ENCODE results near the gene THRA.

THRA gene

GRCh38 chr17:40065769-40066510 is 3.2 kb downstream of the THRA start:
- H3K9me3 Mint-ChIP-seq, result no peaks in the 10 kb centered on the region
- H3K27me3 Mint-ChIP-seq (ENCODE audit: low read depth, poor library complexity), result peaks cover 19% of the 10 kb centered on the region
- peak overlapping the region; percentile 32 for H3K27ac Mint-ChIP-seq
- no peak for TF ChIP-seq CTCF (IDR thresholded peaks at IDR 0.05)
- DNase-seq, result no peak
- no peaks in the 10 kb centered on the region for H3K36me3 Mint-ChIP-seq (ENCODE audit: low read depth)
- peaks cover 91% of the 10 kb centered on the region for H3K4me1 Mint-ChIP-seq
- peak overlapping the region; percentile 38 for H3K4me3 Mint-ChIP-seq

GRCh38 chr17:40067710-40068109 is 4.9 kb downstream of the THRA start:
- Mint-ChIP-seq H3K27me3 (ENCODE audit: low read depth, poor library complexity) (peaks cover 8% of the 10 kb centered on the region), H3K4me3 (no peak overlapping the region), H3K9me3 (no peaks in the 10 kb centered on the region), H3K36me3 (ENCODE audit: low read depth) (no peaks in the 10 kb centered on the region), H3K4me1 (peaks cover 83% of the 10 kb centered on the region), H3K27ac (peak overlapping the region; percentile 43)
- no peak for TF ChIP-seq CTCF (IDR thresholded peaks at IDR 0.05)
- DNase-seq, result no peak

- H3K4me3 Mint-ChIP-seq, result no peak overlapping the region
- no peak for DNase-seq
- H3K27ac Mint-ChIP-seq, result peak overlapping the region; percentile 94
Measured at GRCh38 chr17:40068129-40068581, 5.4 kb downstream of the THRA start.

GRCh38 chr17:40068584-40068916 is 5.8 kb downstream of the THRA start:
- no peak for DNase-seq
- peaks cover 83% of the 10 kb centered on the region for H3K4me1 Mint-ChIP-seq
- no peaks in the 10 kb centered on the region for H3K36me3 Mint-ChIP-seq (ENCODE audit: low read depth)
- peaks cover 8% of the 10 kb centered on the region for H3K27me3 Mint-ChIP-seq (ENCODE audit: low read depth, poor library complexity)
- peak overlapping the region; percentile 69 for H3K4me3 Mint-ChIP-seq
- peak overlapping the region; percentile 94 for H3K27ac Mint-ChIP-seq
- no peaks in the 10 kb centered on the region for H3K9me3 Mint-ChIP-seq
- TF ChIP-seq CTCF (IDR thresholded peaks at IDR 0.05), result no peak

More at GRCh38 chr17:40068129-40068581, 5.4 kb downstream of the THRA start:
- H3K27me3 Mint-ChIP-seq (ENCODE audit: low read depth, poor library complexity), result peaks cover 8% of the 10 kb centered on the region
- no peaks in the 10 kb centered on the region for H3K36me3 Mint-ChIP-seq (ENCODE audit: low read depth)
- TF ChIP-seq CTCF (IDR thresholded peaks at IDR 0.05), result no peak
- no peaks in the 10 kb centered on the region for H3K9me3 Mint-ChIP-seq
- H3K4me1 Mint-ChIP-seq, result peaks cover 83% of the 10 kb centered on the region

GRCh38 chr17:40068917-40069750 is 6.4 kb downstream of the THRA start:
- Mint-ChIP-seq H3K9me3 (no peaks in the 10 kb centered on the region), H3K27me3 (ENCODE audit: low read depth, poor library complexity) (peaks cover 4% of the 10 kb centered on the region), H3K4me1 (peaks cover 81% of the 10 kb centered on the region), H3K4me3 (peak overlapping the region; percentile 69), H3K36me3 (ENCODE audit: low read depth) (no peaks in the 10 kb centered on the region), H3K27ac (peak overlapping the region; percentile 45)
- no peak for TF ChIP-seq CTCF (IDR thresholded peaks at IDR 0.05)
- no peak for DNase-seq

All from nephron progenitor cell (in vitro differentiated cells).